ENCODE measurements around the gene WWOX.

- TF ChIP-seq CTCF (conservative IDR thresholded peaks at IDR 0.05 in 1 of 2, IDR thresholded peaks at IDR 0.05 in 1 of 2; ENCODE audit: extremely low read depth in 1 of 2, insufficient read depth in 1 of 2, low read depth in 1 of 2, low read length in 2 of 2) (no peak), EZH2 (IDR thresholded peaks at IDR 0.05; ENCODE audit: borderline replicate concordance, low read length) (no peak)
Observed at GRCh38 chr16:78431701-78432100, 332.2 kb downstream of the WWOX start.

Data from mammary epithelial cell (primary cell).